Fibroblast of upper back skin (primary cell): Measurements from ENCODE around the gene TNFRSF14.
A peak's percentile ranks its signal among the peaks of the same experiment; 100 is the strongest.
"Not testable (repeated sequence)": the region's sequence is repeated elsewhere in the genome, so short reads cannot be mapped to it uniquely, and the experiment has no call there.

Source experiments
- DNase-seq: peaks from one replicate; pipeline ENCODE4 v3.0.0-alpha.2; 2013

The TNFRSF14 gene

DNA sequence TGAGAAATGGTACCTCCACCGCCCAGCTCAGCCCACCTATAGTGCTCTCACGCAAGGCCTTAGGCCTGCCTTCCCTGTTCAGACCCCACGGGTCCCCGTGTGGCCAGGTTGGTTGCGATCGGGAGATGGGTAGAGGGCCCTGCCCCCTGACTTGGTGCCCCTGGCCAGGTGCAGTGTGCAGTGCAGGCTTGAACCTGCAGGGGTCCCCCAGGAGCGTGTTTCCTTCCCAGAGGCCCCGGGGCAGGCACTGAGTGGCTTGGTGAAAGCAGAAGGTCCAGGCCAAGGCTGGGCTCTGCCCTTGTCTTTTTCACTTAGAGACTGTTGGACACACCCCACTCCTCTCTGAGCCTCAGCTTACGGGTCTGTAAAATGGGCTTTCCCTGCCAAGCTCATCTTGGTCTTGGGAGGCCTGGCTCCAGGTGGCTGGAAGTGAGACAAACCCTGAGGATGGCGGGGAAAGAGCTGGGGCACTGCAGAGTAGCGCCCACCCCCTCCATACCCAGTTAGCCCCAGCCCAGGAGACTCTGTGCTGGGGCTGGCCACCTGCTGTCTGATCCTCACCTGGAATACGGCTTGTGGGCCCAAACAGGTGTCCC lies 16.8 kb upstream of the TNFRSF14 start:
- no peak for DNase-seq

DNA sequence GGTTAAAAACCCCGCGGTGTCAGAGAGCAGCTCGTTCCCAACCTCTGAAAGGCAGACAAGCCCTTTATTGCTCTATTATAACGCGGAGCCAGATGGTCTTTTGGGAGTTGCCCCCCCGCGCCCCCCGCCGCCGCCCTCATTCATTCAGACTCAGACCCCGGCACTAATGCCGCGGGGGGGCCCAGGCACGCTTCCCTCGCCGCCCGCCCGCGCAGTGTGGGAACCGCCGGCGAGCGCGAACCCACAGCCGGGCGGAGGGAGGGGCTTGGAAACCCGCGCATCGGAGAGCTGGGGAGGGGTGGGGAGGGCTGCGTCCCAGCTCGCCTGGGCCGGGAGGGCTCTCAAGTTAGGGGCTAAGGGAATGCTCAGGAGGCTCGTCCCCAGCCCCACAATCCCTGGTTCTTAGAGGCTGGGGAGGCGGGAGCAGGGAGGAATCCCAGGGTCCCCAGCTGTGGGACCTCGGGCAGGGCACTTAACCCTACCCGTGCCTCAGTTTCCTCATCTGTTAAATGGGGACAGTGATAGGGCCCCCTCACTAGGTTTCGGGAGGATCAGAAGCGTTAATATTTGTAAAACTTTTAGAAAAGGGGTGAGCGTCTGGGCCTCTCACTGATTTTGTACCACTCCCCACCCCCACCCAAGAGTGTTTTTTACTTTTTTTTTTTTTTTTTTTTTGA lies 15.2 kb upstream of the TNFRSF14 start:
- DNase-seq = no peak

DNA sequence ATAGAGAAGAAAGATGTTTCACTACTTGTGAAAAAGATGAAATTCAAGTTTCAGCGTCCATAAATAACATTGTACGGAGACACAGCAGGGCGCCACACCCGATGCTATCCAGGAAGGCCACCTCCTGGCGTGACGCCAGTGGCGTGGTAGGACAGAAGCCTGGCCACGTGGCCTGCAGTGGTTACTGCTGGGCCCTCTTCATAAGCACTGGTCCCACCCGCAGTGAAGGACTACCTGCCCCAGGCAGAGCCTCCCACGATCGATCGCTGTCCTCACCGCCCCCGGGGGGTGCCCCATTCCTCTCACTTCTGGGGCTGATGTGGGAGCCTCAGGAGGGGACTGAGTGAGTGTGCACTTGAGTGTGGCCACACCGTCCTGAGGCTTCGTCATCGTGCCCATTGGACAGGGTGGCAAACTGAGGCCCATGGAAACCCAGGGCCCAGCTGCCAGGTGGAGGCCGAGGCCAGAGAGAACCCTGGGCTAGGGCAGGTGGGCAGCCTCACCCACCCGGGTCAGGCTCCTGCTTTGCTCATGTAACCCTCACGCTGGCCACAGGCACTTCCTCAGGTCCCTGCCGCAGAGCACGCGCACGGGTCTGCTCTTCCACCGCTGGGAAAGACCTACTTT lies 14.4 kb upstream of the TNFRSF14 start:
- no peak for DNase-seq

DNA sequence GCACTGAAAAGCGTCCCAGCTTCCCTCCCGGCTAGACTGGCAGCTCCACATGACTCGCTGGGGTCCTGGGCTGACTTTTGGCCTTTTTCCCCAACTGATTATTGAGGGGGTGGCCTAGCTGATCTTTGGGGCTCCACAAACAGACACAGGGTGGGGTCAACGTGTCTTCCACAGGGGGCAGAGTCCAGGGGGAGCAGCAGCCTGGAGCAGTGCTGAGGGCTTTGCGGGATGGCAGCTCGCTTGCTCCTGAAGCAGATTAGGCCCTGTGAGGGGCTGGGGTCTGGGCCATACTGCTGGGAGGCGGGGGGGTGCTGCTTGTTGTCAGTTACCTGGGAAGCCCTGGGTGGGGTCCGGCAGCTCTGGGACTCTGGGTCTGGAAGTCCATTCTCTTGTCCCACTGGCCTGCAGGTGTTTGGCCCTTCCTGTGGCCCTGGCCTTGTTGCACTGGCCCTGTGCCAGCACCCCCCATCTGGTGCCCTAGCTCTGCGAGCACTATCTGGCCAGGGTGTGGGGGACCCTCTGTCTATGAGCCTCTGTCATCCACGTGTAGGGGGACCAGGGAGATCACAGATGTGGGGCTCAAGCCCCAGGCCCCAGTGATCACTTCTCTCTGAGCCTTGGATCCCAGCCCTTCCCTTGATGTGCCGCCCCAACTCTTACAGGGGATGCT lies 13.8 kb upstream of the TNFRSF14 start:
- DNase-seq = no peak

DNA sequence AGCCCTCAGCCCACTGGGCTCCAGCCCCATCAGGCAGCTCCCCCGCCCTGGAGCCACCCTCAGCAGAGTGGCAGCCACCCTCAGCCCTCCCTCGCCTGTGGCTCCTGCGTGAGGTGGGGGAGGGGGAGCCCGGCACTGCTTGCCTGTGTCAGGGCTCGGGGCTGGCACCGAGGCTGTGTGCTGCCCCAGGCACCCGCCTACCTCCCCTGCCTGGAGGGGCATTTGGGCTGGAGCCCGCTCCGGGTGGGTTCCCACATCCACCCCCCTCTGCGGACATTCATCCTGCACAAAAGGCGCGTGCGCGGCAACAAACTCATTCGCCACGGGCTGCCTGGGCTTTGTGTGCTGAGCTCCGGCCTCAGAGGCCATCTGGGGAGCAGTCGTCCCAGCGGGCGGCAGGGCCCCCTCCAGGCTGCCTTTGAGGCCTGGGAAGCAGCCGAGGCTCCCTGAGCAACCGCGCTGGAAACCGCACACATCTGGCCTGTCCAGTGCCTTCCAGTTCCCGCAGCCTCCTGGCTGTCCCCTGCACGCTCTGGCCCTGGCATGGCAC lies 12.6 kb upstream of the TNFRSF14 start:
- peak; percentile 48 for DNase-seq

DNA sequence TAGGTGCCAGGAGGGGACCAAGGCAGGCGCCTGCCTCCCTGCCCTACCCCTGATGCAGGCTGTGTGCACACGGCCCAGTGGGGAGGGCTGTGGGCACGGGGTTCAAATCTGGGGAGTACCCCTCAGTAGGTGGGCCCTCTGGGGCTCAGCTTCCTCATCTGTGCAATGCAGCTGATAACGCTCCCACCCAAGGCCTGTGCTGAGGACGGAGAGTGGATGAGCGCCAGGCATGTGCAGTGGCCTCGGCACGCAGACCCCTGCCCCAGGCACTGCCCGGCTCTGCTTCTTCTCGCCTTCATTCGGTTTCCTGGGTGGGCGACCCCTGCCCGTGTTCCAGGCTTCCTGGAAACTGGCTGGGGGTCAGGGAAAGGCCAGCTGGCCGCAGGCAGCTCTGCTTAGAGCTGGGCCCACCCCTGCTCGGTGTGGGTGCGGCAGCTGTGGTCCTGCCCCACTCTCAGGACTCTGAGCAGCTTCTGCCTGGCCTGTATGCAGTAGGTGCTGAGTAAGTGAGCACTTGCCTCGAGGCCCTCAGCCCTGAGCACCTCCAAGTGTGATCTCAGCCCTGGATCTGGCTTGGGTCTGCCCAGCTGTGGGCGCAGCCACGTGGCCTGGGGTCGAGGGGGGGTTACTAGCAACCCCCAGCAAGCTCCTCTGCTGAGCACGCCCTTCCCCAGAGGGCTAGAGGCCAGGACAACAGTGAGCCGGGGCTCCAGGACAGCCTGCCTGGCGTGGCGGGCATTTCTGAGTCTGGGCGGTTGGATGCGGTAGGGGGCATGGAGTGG lies 11.9 kb upstream of the TNFRSF14 start:
- no peak for DNase-seq

DNA sequence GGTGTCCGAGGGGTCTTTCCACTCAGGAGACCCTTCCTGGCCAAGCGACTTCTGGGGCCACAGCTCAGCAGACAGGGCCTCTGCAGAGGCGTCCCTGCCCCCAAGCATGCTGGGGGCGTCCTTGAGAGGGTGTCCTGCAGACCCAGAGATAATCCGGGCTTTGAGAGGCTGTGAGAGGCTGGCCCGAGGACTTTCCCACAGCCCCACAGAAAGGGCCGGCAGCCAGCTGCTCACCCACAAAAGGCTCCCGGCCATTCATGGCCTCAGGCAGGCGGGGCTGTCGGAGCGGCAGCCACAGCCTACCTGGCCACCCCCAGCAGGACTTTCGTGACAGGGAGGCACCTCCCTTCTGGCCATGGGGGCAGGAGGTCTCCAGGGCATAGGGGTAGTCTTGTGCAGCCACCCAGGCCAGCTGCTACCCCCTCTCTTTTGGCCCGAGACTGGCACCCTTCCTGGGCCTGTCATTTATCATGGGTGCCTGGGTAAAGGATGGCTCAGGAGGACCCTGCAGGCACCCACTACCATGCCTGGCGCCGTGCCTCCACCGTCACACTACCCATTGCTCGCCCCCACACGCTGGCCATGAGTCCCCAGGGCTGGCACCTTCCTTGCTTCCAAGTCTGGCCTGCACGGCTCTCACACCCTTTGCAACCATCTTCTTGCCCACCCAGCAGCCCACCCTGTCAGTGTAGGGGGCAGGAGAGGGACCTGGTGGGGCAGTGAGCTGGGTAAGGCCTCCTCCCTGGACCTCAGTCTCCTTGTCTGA lies 11.1 kb upstream of the TNFRSF14 start:
- DNase-seq = no peak

DNA sequence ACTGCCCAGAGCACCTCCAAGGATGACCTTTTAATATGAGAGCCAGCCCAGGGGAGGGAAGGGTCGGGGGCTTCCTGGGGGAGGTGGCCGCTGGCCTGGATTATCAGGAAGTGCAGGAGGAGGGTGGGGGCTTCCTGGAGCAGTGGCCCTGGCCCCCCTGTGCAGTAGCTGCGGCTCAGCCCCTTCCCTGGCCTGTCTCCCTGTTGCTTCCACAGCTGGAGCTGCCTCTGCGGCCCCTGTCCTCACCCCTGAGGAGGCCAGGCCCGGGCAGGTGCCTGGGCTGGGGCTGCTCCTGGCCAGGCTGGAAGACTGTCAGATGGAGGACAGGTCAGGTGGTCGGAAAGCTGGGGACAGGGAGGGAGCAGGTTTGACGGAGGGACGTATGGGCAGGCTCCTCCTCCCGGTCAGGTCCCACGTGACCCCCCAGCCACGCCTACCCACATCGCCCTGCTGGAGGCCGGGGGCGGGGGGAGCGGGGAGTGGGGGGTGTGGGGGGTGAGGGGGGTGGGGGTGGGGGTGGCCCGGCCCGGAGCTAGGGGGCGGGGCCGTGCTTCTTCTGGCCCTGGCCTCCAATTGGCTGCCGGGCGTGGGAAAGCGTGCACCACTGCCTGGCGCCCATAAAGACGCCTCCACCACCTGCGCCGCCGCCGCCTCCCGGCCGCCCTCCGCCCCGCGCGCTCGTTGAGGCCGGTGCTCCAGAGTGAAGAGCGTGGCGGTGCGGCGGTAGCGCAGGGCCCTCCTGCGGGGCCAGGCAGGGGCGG lies 10.2 kb upstream of the TNFRSF14 start:
- peak; percentile 56 for DNase-seq

DNA sequence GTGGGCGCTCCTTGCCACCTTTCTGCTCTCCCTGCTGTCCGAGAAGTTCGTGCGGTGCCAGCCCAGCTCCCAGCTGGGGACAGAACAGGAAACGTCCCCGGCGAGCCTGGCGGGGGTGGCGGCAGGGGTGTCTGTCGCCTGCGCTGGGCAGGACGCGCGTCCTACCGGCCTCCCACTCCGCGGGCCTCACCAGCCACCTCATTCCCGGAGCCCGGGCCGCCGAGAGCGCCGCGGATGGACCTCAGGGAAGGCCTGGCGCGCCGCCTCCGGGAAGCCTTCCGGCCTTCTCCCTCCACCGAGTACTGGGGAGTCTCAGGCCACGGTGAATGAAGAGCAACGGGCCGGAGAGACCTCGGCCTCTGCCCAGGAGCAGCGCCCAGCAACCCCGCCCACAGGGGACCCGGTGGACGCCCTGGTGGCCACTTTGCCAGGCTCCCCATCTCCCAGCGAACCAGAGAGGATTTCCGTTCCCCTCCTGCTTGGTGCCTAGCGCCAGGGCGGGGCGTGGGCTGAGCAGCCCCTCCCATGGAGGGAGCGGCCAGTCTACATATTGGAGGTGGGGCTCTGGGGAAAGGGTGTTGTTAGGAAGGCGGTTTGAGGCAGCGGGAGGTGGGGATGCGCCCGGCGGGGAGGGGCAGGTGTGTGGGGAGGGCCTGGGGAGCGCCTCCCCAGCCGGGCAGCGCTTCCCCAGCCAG lies 9.5 kb upstream of the TNFRSF14 start:
- peak; percentile 55 for DNase-seq

DNA sequence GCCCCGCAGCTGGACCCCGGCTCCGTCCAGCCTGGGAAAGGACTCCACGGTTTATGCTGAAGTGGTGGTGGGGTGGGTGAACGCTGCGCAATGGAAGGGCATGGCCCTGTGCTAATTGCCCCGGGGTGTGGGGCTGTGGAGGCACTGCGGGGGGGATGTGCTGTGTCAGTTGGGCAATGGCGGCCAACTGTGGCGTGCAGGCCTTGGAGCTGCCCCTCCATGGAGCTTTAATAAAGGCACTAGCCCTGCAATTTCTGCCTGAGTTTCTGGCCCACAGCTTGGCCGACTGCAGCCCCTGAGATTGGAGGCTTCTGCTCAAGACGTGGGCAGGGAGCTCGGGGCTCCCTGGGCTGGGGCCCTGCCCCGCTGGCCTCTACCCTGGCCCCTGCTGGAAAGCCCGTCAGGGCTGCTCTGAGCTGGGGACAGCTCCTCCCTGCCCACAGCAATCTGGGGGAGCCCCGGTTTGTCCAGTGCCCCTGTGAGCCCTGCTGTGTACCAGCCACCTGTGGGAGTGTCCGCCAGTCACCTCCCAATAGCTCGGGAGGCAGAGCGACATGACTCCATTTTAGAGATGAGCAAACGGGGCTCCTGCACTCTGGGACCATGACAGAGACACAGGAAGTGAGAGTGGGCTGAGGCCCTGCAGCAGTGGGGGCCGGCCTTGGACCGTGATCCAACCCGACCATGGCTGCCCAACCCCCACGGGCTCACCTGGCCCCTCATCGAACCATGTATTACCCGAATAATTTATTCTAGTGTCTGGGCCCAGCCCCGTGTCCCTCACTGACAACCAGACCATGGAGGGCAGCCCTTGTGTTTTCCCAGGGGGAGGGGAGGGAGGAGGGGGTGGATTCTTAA lies 8.7 kb upstream of the TNFRSF14 start:
- DNase-seq = no peak

DNA sequence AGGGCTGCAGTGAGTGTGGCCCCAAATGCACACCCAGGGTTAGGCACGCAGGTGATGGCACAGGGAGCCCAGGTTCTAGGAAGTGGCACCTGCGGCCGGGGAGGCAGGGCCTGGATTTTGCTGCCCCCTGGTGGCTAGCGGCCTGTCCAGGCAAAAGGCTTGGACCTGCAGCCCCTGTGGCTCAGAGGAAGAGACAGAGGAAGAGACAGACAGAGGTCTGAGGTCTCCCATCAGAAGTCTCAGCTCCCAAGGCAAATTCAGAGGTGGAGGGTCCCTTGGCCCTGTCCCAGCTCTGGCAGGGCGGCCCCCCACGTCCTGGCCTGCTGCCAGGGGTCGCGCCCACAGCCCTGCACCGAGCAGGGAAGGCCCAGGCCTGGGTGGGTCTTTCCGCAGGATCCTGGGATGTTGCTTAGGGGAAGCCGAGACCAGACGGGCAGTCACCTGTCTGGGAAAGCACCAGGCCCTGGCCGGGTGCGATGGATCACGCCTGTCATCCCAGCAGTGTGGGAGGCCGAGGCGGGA lies 8.0 kb upstream of the TNFRSF14 start:
- peak; percentile 48 for DNase-seq

DNA sequence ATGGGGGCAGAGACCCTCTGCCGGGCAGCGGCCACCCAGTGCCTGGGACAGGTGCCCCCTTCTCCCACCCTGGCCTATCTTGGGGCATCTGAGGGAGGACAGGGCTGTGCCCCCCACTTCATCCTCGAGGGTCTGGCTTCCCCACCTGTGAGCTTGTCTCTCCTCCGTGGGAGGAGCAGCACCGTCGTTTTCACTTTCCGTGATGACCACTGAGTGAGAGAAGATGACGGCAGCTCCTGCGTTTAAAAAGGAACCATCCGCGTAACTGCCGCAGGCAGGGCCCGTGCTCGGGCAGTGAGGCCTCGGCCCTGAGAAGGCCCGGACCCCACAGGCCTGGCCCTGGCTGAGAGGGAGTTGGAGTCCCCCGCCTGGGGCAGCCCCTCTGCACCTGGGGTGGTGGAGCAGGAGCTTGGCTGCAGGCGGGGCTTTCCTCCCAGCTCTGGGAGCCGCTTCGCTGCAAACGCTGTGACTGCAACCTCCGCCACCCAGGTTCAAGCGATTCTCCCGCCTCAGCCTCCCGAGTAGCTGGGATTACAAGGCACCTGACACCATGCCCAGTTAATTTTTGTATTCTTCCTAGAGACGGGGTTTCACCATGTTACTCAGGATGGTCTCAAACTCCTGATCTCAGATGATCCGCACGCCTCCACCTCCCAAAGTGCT lies 6.7 kb upstream of the TNFRSF14 start:
- DNase-seq = not testable (repeated sequence)

DNA sequence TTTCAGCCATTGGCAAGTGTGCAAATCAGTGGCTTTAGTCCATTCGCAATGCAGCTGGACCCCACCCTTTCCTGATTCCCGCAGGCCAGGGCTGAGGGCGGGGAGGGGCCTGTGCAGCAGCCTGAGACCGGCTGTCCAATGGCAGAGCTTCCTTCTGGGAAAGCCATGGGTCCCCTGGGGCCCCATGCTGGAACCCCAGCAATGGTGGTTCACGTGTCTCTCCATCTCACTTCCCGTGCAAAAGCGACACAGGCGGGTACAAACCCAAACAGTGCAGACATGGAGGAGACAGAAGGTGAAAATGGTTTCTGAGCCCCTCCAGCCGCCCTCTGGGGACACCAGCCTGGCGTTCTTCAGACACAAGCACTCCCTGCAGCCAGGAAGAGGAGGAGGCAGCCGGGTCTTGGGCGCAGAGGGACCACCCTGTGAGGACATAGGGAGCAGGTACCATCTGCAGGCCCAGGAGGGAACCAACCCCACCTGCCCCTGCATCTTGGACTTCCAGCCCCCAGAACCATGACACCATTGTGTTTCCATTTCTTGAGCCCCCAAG lies 5.8 kb upstream of the TNFRSF14 start:
- not testable (repeated sequence) for DNase-seq

DNA sequence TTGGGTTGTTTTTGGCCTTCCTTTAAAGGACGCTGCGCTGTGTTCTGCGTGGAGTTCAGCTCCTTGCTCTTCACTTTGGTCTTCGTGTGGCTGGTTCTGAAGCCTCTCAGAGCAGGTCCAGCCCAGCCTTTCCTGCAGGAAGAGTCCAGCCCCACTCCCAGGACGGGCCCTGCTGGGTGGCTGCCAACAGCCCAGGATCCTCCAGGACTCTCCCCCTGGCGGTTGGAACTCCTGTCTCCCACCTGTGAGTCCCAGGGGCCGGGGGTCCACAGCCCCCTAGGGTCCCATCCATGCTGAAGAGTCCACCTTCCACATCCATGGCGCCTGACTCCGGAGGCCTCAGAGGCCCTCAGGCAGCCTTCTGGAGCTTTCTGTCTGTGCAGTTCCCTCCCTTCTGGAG lies 4.6 kb upstream of the TNFRSF14 start:
- DNase-seq = not testable (repeated sequence)

DNA sequence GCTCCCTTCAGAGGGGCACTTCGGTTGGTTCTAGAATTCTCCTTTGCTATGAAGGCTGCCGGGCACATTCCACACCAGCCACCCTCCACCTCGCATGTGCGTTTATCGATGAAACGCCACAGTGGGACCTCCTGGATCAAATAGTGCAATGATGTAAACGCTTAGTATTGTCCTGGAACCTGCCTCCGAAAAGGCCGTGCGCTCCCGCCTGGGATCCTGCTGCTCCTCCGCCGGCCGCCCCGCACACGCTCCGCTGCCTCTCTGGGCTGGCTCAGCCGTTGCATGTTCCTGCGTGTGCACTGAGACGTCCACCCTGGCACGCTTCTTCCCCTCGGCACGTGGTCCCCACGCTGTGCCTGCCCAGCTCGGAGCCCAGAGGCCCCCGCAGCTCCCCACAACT lies 4.0 kb upstream of the TNFRSF14 start:
- no peak for DNase-seq

DNA sequence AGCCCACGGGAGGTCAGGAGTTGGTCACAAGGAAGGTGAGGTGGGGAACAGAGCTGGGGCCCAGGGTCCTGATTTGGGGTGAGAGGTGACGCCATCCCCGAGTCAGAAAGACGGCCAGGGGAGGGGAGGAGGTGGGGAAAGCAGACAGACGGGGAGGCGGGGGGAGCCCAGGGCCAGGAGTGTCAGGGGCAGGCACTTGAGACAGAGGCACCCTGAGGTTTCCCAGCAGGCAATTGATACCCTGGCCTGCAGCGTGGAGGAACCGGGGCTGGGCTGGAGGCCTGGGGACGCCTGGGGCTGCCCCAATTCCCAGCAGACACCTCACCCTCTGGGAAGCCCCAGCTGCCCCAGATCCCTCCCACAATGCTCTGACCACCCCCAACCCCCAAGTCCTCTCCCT lies 3.1 kb upstream of the TNFRSF14 start:
- not testable (repeated sequence) for DNase-seq

DNA sequence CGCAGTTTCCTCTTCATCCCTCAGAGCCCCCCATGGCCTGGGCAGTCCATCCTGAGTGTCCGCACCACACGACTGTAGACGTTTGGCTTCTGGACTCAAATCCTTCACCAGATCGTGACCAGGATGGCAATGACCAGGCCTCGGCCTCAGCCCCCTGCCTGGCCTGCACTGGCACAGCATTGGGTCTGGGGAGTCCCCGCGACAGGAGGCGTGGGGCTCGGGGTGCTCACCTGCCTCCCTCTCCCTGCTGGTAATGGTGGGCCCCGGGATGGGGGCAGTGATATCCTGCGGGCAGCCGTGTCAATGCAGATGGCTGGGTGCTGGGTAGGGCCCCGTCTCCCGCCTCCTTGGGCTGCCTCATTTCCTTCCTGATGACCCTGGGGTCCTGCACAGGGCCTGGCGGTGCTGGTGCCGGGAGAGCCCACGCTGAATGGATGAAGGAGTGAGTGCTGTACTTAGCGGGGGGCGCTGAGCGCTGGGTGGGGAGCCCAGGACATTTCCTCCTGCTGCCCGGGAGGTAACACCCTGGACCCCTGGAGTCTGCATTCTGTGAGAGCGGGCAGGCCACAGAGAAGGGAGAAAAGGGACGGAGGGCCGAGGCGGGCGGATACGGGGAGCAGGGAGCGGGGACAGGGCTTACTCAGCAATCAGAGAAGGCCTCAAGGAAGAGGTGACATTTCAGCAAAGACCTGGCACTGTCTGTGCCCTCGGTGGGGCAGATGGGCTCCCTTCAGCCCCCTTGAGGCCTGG lies 2.1 kb upstream of the TNFRSF14 start:
- no peak for DNase-seq
